GM06990 (cell line): Measurements from ENCODE around the gene DTYMK.

Experiments
- DNase-seq: peaks from one replicate; pipeline ENCODE4 v3.0.0-alpha.2; 2011; ENCODE audit not compliant: insufficient read length; ENCODE audit errors: extremely low read depth
- H3K27me3 ChIP-seq: replicated peaks from 2 replicates; pipeline ENCODE4 v1.6.0; 2011; ENCODE audit warnings: low read length; ENCODE audit not compliant: control insufficient read depth, insufficient read depth
- H3K36me3 ChIP-seq: 2 replicates; pipeline ENCODE4 v1.5.1; 2011; ENCODE audit warnings: low read length; ENCODE audit not compliant: control insufficient read depth, insufficient read depth
- H3K4me3 ChIP-seq: replicated peaks from 2 replicates; pipeline ENCODE4 v1.5.1; 2011; ENCODE audit warnings: low read depth, mild to moderate bottlenecking, control low read depth, low read length
- CTCF ChIP-seq: IDR thresholded peaks from 2 replicates; pipeline ENCODE4 v1.5.1; 2011; ENCODE audit warnings: low read length, control low read depth, mild to moderate bottlenecking, inconsistent platforms; ENCODE audit not compliant: insufficient read depth, poor library complexity, severe bottlenecking

DTYMK gene

DNA sequence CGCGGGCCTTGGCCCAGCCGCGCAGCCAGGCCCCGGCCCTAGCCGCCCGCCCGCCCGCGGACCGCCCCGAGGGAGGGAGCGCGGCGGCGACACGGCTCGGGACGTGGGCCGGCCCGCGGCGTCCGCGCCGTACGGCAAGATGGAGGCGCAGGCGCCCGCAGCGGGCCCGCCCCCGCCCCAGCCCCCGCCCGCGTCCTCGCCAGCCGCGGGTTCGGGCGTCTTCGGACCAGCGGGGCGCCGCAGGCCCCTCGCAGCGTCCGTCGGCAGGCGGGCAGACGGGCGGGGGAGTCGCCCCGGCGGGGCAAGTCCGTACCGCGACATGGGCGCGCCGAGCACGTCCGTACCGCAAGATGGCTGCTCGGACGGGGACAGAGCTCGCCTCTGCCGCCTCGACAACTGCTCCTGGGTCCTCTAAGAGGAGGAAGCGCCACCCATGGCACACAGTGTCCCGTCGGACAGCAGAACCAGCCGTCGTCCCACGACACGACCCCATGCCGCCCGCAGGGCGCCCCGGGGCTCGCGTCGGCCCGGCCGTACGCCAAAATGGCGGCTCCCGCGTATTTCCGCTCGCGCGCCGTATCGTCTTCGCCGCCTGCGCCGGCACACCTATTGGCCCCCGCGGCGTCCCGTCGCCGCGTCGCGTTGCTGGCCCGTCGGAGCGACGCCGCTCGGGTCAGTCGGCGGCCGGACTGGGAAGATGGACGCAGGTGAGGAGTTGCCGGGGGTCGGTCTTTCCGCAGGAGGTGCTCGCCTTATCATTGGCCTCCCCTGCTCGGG is 49.4 kb downstream of the DTYMK start, which contains the start of the genes ATG4B and THAP4:
ATG4B (plus strand) TSS at position 676 of the 777 bp plus-strand sequence; CDS start at position 698, 22 bp downstream.
THAP4 (minus strand) TSS at position 141 of the 777 bp plus-strand sequence. CDS start 141 bp downstream, outside the sequence.
- DNase-seq: peak; percentile 94
- Histone ChIP-seq H3K27me3 (no peaks in the 10 kb centered on the region), H3K36me3 (peaks cover 13% of the 10 kb centered on the region), H3K4me3 (peak within 1 kb of the TSS; percentile 89)
- TF ChIP-seq CTCF: no peak

GRCh38 chr2:241636182-241637017 is 50.2 kb downstream of the DTYMK start:
- Histone ChIP-seq H3K27me3 (no peaks in the 10 kb centered on the region), H3K36me3 (peaks cover 13% of the 10 kb centered on the region), H3K4me3 (peak overlapping the region; percentile 89)
- no peak for TF ChIP-seq CTCF
- DNase-seq: peak; percentile 70

GRCh38 chr2:241635756-241636155 is 50.9 kb downstream of the DTYMK start:
- H3K4me3 ChIP-seq: peak overlapping the region; percentile 89
- TF ChIP-seq CTCF: no peak
- peaks cover 13% of the 10 kb centered on the region for H3K36me3 ChIP-seq
- DNase-seq: no peak
- no peaks in the 10 kb centered on the region for H3K27me3 ChIP-seq

DNA sequence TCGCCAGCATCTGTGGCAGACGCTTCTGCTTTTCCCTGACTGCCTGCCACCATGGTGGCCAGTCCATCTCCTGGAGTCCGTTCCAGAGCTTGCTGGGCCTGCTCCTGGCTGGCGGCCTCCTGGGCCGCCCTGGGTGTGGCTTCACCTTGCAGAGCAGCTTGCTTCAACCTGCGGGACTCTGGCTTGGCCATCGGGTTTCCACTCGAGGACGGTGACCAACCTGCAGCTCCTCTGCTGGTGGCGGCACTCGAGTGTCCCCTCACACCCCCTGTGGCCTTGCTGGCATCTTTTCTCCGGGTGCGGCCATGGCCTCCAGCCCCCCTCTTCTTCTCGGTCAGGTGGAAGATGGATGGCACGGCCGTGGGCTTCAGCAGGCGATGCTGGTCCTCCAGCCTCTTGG is 53.1 kb downstream of the DTYMK start:
- Histone ChIP-seq H3K36me3 (peaks cover 13% of the 10 kb centered on the region), H3K4me3 (no peak overlapping the region), H3K27me3 (no peaks in the 10 kb centered on the region)
- DNase-seq: no peak
- no peak for TF ChIP-seq CTCF

DNA sequence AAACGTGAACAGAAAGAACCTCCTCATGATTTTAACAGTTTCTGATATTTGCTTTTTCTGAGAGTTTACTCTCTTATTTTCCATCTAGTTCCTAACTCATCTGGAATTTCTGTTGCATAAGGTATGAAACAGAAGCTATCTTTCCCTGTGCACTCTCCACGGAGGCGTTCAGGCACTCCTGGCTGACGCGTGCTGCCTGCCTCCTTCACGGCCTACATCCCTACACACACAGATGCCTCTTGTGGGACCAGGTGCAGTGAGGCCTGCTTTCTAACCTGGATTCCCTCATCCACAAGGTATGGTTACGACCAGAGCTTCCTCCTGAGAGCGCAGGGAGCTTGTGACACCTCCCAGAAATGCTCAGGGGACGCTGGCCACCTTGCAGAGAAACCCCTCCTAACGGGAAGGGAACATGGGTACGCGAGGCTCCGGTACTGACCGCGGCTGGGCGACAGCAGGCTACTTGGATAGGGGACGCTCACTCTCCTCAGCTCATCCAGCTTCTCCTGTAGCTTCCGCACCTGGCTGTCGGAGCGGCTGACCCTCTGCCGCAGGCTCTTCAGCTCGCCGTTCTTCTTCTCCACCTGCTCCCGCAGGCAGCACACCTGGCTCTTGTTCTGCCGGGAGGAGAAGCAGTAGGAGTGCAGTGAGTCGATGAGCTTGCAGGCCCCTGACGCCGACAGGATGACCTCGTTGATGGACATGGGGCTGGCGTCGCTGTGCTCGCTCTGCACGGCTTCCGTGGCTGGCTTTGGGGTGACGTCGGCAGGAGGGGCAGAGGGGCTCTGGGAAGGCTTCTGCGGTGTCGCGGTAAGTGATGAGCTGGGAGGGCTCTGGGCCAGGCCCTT is 53.9 kb downstream of the DTYMK start:
- TF ChIP-seq CTCF: no peak
- Histone ChIP-seq H3K4me3 (no peak overlapping the region), H3K36me3 (peaks cover 13% of the 10 kb centered on the region), H3K27me3 (no peaks in the 10 kb centered on the region)
- DNase-seq: no peak
